Measurements from ENCODE around the gene HOXB9.
A peak's percentile ranks its signal among the peaks of the same experiment; 100 is the strongest.

HOXB9 gene

DNA sequence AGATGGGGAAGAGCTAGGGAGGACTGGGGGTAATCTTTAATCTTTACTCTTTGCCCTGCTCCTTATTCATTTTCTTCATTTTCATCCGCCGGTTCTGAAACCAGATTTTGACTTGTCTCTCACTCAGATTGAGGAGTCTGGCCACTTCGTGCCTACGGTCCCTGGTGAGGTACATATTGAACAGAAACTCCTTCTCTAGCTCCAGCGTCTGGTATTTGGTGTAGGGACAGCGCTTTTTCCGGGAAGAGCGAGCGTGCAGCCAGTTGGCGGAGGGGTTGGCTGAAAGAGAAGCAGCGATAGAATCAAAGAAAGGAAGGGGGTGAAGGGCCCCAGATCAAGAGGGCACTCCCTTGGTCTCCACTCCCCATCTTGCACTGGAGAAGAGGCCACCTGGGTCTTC, 3.3 kb downstream of the HOXB9 start:
- Histone ChIP-seq H3K36me3 (ENCODE audit: insufficient read depth, low read length) (no peaks in the 10 kb centered on the region), H3K9ac (ENCODE audit: low read depth, low read length) (no peak overlapping the region), H3K9me3 (ENCODE audit: control insufficient read depth, insufficient read depth, low read length) (no peaks in the 10 kb centered on the region), H3K4me1 (ENCODE audit: insufficient read depth, low read length) (peaks cover 12% of the 10 kb centered on the region)

DNA sequence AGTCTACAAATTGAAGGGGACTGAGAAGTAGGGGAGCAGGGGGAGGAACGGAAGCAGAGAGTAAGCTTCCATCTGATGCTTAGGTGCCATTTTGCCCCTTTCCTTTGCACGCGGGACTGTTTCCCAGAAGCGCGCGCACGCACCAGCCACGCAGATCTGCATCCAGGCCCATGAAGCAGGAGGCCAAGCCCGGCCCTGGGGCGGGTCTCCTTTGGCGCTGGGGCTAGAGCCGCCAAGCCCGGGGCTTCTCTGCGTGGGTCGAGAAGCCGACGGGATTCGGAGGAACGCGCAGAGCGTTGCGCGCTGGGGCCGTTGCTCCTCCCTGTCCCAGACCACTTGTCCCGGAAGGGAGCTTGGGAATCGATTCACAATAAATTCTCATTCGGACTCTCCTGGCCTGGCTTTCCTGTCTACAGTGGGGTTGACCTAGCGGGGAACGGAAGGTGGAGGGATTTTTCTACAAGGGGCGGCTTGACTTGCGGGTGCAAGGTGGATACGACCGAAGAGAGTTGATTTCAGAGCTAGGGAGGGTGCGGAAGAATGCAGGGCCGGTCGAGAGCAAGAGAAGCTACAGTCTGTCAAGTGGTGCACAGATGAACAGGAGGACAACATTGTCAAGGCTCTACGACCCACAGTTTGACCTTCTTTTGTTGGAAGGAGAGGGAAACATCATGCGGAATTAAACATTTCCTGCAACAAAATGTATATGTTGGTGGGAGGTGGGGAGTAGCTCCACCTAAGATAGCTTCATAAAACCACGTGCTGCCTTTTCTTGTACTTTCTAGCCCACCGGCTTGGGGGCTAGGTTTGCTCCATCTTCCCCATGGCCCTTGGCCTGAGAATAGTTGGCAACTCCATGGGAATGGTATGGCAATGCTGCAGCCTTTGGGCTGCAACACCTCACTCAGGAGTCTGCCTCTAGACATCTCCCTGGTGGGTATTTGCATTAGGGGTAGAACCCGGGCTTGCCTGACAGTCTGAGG, 4.5 kb downstream of the HOXB9 start:
- Histone ChIP-seq H3K9ac (ENCODE audit: low read depth, low read length) (no peak overlapping the region), H3K4me1 (ENCODE audit: insufficient read depth, low read length) (peaks cover 8% of the 10 kb centered on the region)

DNA sequence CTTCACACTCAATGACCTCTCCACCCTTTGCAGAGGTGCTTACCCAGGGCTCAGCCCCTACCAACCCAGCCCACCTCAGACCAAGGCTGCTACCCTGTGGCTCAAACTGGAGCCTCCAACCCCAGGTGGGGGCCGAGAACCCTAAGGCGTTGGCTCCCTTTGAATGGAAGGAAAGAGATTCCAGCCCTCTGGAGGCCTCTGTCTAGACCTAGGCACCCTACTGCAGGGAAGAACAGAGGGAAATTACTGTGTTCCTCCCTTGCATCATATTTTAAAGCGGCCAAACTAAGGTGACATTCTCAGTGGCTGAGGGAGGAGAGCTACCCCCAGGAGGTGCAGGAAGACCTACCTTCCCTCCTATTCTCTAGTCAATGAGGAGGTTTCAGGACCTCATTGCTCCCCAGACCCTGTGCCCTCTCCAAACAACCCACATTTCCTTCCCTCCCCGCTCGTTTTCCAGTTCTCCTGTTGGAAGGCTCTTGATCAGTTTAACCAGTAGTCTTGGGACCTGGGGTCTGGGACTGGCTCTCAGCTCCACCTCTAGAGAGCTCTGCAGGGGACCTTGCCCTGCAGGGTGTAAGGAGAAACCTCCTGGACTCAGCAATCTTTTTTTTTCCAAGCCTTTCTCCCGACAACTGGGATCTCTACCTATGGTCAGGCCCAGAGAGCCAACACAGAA, 5.6 kb downstream of the HOXB9 start:
- Histone ChIP-seq H3K4me1 (ENCODE audit: insufficient read depth, low read length) (peaks cover 8% of the 10 kb centered on the region), H3K36me3 (ENCODE audit: insufficient read depth, low read length) (no peaks in the 10 kb centered on the region), H3K9me3 (ENCODE audit: control insufficient read depth, insufficient read depth, low read length) (no peaks in the 10 kb centered on the region), H3K9ac (ENCODE audit: low read depth, low read length) (no peak overlapping the region)

More for the DNA sequence above, 4.5 kb downstream of the HOXB9 start:
- Histone ChIP-seq H3K36me3 (ENCODE audit: insufficient read depth, low read length) (no peaks in the 10 kb centered on the region), H3K9me3 (ENCODE audit: control insufficient read depth, insufficient read depth, low read length) (no peaks in the 10 kb centered on the region)

DNA sequence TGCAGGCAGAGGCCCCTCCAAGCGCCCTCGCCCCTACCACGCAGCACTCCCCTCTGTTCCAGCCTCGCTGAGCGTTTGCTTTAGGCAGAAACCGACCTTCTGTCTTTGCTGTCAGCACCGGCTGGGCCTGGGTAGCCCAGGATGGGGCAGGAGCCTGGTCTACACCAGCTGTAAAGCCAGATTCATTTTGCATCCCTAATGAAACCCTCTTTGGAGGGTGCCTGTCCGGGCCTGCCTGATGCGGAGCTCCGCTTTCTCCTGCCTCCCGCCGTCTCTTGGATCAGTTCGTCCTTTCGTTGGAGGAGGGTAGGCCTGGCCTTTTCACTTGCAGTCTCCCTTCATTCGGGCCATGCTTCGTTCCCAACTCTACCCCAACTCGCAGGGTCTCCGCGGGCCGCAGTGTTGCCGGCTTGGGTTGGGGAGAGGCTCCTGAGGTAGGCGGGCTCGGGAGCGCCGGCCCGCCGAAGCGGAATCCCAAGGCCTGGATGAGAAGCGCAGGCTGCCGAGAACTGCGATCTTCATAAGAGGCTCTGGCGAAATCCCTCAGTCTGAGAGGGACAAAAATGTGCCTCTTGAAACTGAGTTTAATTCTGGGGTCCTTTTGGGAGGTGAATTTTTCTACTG, 6.2 kb downstream of the HOXB9 start:
- no peaks in the 10 kb centered on the region for H3K36me3 ChIP-seq (ENCODE audit: insufficient read depth, low read length)
- no peaks in the 10 kb centered on the region for H3K9me3 ChIP-seq (ENCODE audit: control insufficient read depth, insufficient read depth, low read length)
- H3K4me1 ChIP-seq (ENCODE audit: insufficient read depth, low read length): peaks cover 8% of the 10 kb centered on the region
- H3K9ac ChIP-seq (ENCODE audit: low read depth, low read length): no peak overlapping the region; the same call in 1 of the 2 replicates

DNA sequence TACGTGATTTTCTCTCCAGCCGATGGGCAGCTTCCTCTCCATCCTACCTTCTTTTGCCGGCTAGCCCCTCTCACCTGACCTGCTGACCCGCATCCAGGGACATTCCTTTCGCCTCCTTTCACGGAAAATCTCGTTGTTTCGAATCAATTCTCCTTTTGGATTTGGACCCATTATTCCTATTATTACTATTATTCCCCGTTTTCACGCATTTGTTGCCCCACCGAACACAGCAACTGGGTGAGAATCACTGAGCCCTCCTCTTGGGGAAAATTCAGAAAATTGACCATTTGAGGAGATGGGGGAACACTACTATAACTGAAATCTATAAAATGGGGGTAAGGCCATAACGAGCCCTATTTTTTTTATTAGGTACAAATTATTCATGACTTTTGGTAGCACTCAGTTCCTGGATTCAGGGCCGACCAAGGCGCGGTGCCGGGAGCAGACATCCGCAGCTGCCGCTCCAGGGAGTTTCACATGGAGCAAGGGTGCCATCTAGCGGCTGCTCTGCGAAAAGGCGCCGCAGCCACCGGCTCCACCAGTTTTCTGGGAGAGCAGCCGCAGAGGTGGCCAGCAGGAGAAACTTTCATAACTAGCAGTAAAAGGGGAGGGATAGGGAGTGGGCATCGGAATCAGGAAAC, 7.8 kb downstream of the HOXB9 start:
- Histone ChIP-seq H3K4me1 (ENCODE audit: insufficient read depth, low read length) (peaks cover 8% of the 10 kb centered on the region), H3K9ac (ENCODE audit: low read depth, low read length) (peak overlapping the region; percentile 5; the same call in 1 of the 2 replicates)

DNA sequence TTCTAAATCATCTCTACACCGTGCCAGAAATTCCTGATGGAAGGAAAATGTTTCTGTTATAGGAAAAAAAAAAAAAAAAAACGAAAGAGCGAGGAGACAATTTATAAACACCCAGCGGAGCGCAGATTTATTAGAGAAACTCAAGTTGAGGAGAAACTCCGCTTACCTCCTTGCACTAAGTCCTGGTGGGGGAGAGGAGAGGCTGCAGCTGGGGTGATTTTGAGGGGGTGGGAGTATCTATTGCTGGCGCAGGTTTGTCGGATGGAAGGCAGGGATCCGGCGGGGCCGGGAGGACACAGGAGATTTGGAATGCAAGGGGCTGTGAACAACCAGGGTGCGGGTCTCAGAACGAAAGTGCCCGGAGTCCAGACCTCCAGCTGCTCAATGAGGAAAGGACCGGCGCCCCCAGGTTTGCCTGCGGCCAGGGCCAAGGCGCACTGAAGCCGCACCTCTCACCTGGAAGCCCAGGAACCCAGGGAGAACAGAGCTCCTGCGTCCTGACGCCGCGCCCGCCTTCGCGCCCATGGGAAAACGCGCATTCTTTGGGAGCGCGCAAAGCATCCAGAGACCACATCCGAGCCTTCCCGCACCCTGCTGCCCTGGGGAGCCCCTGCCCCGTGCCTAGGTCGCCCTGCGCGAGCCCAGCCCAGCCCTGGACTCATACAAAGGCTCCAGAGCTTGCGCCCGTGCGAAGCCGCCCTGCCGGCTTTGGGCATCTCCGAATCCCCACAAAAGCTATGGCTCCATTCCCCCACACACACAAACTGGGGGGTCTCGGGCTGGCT, 8.5 kb downstream of the HOXB9 start:
- Histone ChIP-seq H3K36me3 (ENCODE audit: insufficient read depth, low read length) (no peaks in the 10 kb centered on the region), H3K4me1 (ENCODE audit: insufficient read depth, low read length) (peaks cover 8% of the 10 kb centered on the region), H3K9ac (ENCODE audit: low read depth, low read length) (no peak overlapping the region), H3K9me3 (ENCODE audit: control insufficient read depth, insufficient read depth, low read length) (no peaks in the 10 kb centered on the region; the same call in 1 of the 2 replicates)

More for the DNA sequence above, 7.8 kb downstream of the HOXB9 start:
- no peaks in the 10 kb centered on the region for H3K9me3 ChIP-seq (ENCODE audit: control insufficient read depth, insufficient read depth, low read length)
- H3K36me3 ChIP-seq (ENCODE audit: insufficient read depth, low read length): no peaks in the 10 kb centered on the region

DNA sequence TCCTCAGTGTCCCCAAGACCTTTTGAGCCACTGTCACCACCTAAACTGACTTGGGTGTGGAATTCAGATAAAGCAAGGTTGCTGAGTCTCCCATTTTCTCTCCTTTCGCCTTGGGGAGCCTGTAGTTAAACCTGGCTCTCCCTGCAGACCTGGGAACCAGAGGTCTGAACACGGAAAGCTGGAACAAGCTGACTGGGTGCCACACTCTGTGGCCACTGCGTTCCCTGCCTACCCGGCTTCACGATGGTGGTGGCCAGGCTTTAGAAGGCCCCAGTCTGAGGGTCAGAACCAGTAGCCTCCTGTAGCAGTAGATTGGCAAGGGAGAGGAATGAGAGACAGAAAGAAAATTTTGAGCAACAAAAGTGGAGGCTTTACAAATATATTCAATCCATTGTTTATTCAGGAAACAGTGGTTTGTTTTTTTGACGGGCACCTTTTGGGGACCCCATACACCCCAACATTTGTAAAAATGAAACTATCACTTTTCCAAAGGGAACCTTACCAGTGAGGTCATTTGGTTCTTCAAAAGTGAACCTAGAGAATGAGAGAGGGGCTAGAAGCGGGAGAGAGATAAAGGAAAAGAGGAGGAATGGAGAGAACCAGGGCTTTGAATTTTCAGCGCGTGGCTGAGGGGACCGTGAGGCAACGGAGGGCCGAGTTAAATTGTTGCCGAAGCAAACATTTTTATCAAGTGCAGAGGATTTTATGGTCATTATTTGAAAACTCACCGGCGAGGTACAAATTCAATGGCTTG, 9.3 kb downstream of the HOXB9 start:
- H3K9ac ChIP-seq (ENCODE audit: low read depth, low read length): no peak overlapping the region

DNA sequence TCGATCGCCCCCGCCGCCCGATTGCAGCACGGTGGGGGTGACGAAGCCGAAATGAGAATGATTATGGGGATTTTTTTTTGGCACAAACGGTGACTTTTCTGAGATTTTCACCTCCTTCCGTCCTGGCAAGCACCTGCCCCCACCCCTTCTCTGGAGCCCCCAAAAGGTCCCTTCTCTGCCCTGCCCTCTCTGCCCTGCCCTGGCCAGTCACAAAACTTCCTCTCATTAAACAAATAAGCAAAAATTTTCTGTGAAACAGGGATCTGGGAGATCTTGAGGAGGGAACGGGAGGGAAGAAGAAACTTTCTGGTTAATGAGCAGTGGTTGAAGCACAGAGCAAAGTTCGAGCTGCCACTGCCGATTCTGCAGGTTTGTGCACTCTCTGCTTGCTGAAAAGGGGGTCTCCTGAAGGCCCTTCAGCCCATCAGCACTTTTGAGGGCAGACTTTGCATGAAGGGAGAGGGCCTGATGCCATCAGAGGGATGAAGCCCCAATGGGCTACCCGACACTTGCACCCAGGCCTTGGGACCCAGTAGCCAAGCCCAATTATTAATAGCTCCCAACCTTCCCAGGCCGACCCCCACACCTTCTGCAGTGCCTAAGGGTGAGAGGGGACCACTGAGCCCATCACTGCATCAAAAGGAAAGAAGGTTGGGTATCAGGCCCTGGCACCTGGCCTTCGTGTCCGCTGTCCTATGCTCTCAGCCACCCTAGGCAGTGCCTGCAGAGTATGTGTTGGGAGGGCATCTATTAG, 10.0 kb downstream of the HOXB9 start:
- H3K36me3 ChIP-seq (ENCODE audit: insufficient read depth, low read length): no peaks in the 10 kb centered on the region
- peaks cover 8% of the 10 kb centered on the region for H3K4me1 ChIP-seq (ENCODE audit: insufficient read depth, low read length)
- no peak overlapping the region for H3K9ac ChIP-seq (ENCODE audit: low read depth, low read length)
- no peaks in the 10 kb centered on the region; the same call in 1 of the 2 replicates for H3K9me3 ChIP-seq (ENCODE audit: control insufficient read depth, insufficient read depth, low read length)

More for the DNA sequence above, 9.3 kb downstream of the HOXB9 start:
- Histone ChIP-seq H3K4me1 (ENCODE audit: insufficient read depth, low read length) (peaks cover 8% of the 10 kb centered on the region), H3K36me3 (ENCODE audit: insufficient read depth, low read length) (no peaks in the 10 kb centered on the region), H3K9me3 (ENCODE audit: control insufficient read depth, insufficient read depth, low read length) (no peaks in the 10 kb centered on the region; the same call in 1 of the 2 replicates)

DNA sequence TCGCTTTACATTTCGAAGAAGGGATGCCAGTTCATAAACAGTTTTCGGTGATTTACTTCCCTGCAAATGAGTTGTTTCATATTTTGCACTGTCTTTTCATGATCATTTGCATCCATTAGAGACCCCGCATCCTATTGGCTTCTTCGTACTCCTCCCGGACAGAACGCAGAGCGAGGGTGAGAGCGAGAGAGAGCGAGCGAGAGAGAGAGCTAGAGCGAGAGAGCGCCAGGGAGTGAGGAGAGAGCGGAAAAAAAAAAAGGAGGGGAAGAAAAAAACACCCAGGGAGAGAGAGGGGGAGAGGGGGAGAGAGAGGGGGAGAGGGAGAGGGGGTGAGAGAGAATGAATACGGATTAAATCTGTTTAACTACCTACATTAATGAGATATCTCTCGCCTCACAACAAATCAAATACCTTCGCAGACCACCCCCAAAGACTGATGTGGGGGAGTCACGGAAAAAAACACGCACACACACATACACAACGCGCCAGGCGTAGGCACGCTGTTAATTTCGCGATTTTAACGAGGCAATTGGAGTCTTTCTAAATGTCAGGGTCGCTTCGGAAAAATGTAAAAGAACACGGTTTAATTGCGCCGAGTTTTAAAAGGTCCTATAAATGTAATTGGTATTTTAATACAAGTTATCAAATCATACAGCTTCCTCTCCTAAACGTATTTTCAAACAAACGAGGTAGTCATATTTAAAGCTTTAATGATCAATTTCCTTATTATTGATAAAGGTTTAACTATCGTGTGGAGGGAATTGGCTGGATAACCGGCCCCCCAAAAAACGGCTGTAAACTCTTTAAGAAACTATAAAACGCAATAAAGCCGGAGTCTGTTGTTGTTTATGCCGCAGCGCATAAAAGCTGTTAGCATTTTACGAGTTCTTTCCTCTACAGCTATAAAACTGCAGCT, 10.9 kb downstream of the HOXB9 start, which contains the start of gene HOXB8:
Gene HOXB8 (minus strand): TSS at position 246 of the 916 bp plus-strand sequence. CDS start 588 bp downstream, outside the sequence.
- Histone ChIP-seq H3K4me1 (ENCODE audit: insufficient read depth, low read length) (peaks cover 4% of the 10 kb centered on the region; the same call in 1 of the 2 replicates), H3K36me3 (ENCODE audit: insufficient read depth, low read length) (no peaks in the 10 kb centered on the region), H3K9ac (ENCODE audit: low read depth, low read length) (peak within 1 kb of the TSS; percentile 8; the same call in 1 of the 2 replicates), H3K9me3 (ENCODE audit: control insufficient read depth, insufficient read depth, low read length) (no peaks in the 10 kb centered on the region; the same call in 1 of the 2 replicates)

DNA sequence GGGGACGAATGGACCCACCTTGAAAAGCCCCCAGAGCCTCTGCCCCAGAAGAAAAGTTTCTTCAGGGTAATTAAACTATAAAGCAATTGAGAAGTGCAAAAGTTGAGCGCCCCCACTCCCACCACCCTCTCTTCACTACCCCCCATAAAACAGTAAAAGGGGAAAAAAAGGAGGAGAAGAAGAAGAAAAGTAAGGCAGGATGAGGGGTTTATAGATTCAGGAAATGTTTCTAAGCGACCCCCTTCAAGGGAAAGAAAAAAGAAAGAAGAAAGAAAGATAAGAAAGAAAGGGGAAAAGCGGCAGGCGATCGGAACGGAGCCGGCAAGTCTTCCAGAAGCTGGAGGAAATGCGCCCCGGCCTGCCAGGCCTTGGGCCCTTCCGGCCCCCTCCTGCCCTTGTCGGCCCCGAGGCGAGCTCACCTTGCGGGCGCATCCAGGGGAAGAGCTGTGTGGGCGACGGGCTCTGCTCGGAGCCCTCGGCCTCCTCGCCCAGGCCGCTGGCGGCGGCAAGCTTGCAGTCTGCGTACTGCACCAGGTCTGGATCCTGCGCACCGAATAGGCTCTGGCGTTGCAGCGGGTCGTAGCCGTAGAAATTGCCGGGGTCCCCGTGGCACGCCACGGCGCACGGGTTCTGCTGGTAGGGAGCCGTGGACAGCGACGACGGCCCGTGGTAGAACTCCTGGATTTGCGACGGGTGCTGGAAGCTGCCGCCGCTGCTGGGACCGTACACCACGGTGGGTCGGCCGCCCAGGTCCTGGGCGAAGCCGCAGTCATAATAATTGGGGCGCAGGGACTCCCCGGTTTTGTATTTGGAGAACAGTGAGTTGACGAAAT, 12.1 kb downstream of the HOXB9 start:
- peak overlapping the region; percentile 8; the same call in 1 of the 2 replicates for H3K9ac ChIP-seq (ENCODE audit: low read depth, low read length)
- no peaks in the 10 kb centered on the region; the same call in 1 of the 2 replicates for H3K9me3 ChIP-seq (ENCODE audit: control insufficient read depth, insufficient read depth, low read length)
- H3K4me1 ChIP-seq (ENCODE audit: insufficient read depth, low read length): 0 out of 2 replicates have a peak, but pooled peaks cover 4% of the 10 kb centered on the region
- H3K36me3 ChIP-seq (ENCODE audit: insufficient read depth, low read length): no peaks in the 10 kb centered on the region
